Muscle of leg (tissue), 16 donors: Measurements from ENCODE around the gene PTMA. TPM values are rescaled to one million over a fixed set of nuclear protein-coding genes. Genes with fewer than 3 reads are reported as not detected.
"Not testable (repeated sequence)": the region's sequence is repeated elsewhere in the genome, so short reads cannot be mapped to it uniquely, and the experiment has no call there.

Experiments used
- DNase-seq: peaks from one replicate; pipeline ENCODE4 v3.0.0; 2013
- H3K27ac ChIP-seq: one replicate; pipeline ENCODE4 v1.5.1; 2013; ENCODE audit warnings: mild to moderate bottlenecking, low read length, control low read depth
- H3K27me3 ChIP-seq: one replicate; pipeline ENCODE4 v1.6.1; 2013; ENCODE audit warnings: low read length; ENCODE audit not compliant: control insufficient read depth, insufficient read depth
- H3K36me3 ChIP-seq: one replicate; pipeline ENCODE4 v1.6.1; 2013; ENCODE audit warnings: low read length; ENCODE audit not compliant: control insufficient read depth, insufficient read depth
- H3K4me1 ChIP-seq: one replicate; pipeline ENCODE4 v1.6.1; 2013; ENCODE audit warnings: low read length; ENCODE audit not compliant: control insufficient read depth, insufficient read depth
- H3K4me3 ChIP-seq: one replicate; pipeline ENCODE4 v1.5.1; 2013; ENCODE audit warnings: low read length, control low read depth
- H3K9me3 ChIP-seq: replicated peaks from 2 replicates; pipeline ENCODE4 v1.6.1; 2013; ENCODE audit warnings: low read depth, low read length; ENCODE audit not compliant: control insufficient read depth
- WGBS: methylation state at CpG from one replicate; pipeline ENCODE4 v1.1.5; 2013; ENCODE audit warnings: missing lambda C conversion rate; ENCODE audit not compliant: insufficient coverage; 5-methylcytosine and 5-hydroxymethylcytosine counted together
- long read RNA-seq, 11 donors: transcript quantifications; one replicate each; lab custom pipeline, GENCODE V29; 2026
- polyA plus RNA-seq, 8 donors: library from polyadenylated mRNA; unstranded; fragments of 120-200 nt; gene quantifications; one replicate each; pipeline versions ENCODE4 v1.2.1 to v1.2.3, GENCODE V29; 2013; ENCODE audit warnings: inconsistent platforms in 1 of 8, low replicate concordance in 1 of 8; ENCODE audit not compliant: insufficient read length in 8 of 8, insufficient read depth in 1 of 8
- total RNA-seq: library from RNA; stranded (reverse); fragments of 120-200 nt; gene quantifications from one replicate; pipeline ENCODE4 v1.2.4, GENCODE V29; 2013

PTMA gene
- total RNA-seq = 657 TPM
- polyA plus RNA-seq = 100 to 1,000 TPM; 598 to 939 (median 730) TPM
- long read RNA-seq, donor 1, transcript PTMA-202 (5 exons, 1,221 nt) = major isoform, 126 of 164 reads
- long read RNA-seq, donor 1, transcript PTMA-201 (5 exons, 1,212 nt) = minor isoform, 10 of 164 reads
- long read RNA-seq, donor 1, partial matches to known transcripts = 21 of 164 reads
- long read RNA-seq, donor 1, other reads (novel, unspliced or antisense) = 7 of 164 reads
- long read RNA-seq, donor 2, transcript PTMA-202 (5 exons, 1,221 nt) = major isoform, 35 of 51 reads
- long read RNA-seq, donor 2, partial matches to known transcripts = 11 of 51 reads
- long read RNA-seq, donor 2, other reads (novel, unspliced or antisense) = 0 of 51 reads
- long read RNA-seq, donor 3, transcript PTMA-201 (5 exons, 1,212 nt) = minor isoform, 20 of 294 reads
- long read RNA-seq, donor 3, transcript PTMA-202 (5 exons, 1,221 nt) = major isoform, 219 of 294 reads
- long read RNA-seq, donor 3, partial matches to known transcripts = 32 of 294 reads
- long read RNA-seq, donor 3, other reads (novel, unspliced or antisense) = 21 of 294 reads
- long read RNA-seq, donor 4, transcript PTMA-202 (5 exons, 1,221 nt) = major isoform, 193 of 285 reads
- long read RNA-seq, donor 4, transcript PTMA-201 (5 exons, 1,212 nt) = minor isoform, 22 of 285 reads
- long read RNA-seq, donor 4, partial matches to known transcripts = 57 of 285 reads
- long read RNA-seq, donor 4, other reads (novel, unspliced or antisense) = 10 of 285 reads
- long read RNA-seq, donor 5, transcript PTMA-201 (5 exons, 1,212 nt) = minor isoform, 59 of 942 reads
- long read RNA-seq, donor 5, transcript PTMA-202 (5 exons, 1,221 nt) = major isoform, 678 of 942 reads
- long read RNA-seq, donor 5, transcript PTMA-211 (4 exons, 621 nt) = minor isoform, 7 of 942 reads
- long read RNA-seq, donor 5, partial matches to known transcripts = 136 of 942 reads
- long read RNA-seq, donor 5, other reads (novel, unspliced or antisense) = 60 of 942 reads
- long read RNA-seq, donor 6, transcript PTMA-201 (5 exons, 1,212 nt) = minor isoform, 45 of 539 reads
- long read RNA-seq, donor 6, transcript PTMA-202 (5 exons, 1,221 nt) = major isoform, 387 of 539 reads
- long read RNA-seq, donor 6, transcript PTMA-211 (4 exons, 621 nt) = minor isoform, 5 of 539 reads
- long read RNA-seq, donor 6, partial matches to known transcripts = 64 of 539 reads
- long read RNA-seq, donor 6, other reads (novel, unspliced or antisense) = 35 of 539 reads
- long read RNA-seq, donor 7, transcript PTMA-202 (5 exons, 1,221 nt) = major isoform, 374 of 538 reads
- long read RNA-seq, donor 7, transcript PTMA-201 (5 exons, 1,212 nt) = minor isoform, 39 of 538 reads
- long read RNA-seq, donor 7, transcript PTMA-211 (4 exons, 621 nt) = minor isoform, 8 of 538 reads
- long read RNA-seq, donor 7, partial matches to known transcripts = 99 of 538 reads
- long read RNA-seq, donor 7, other reads (novel, unspliced or antisense) = 17 of 538 reads
- long read RNA-seq, donor 8, transcript PTMA-201 (5 exons, 1,212 nt) = minor isoform, 19 of 392 reads
- long read RNA-seq, donor 8, transcript PTMA-202 (5 exons, 1,221 nt) = major isoform, 235 of 392 reads
- long read RNA-seq, donor 8, transcript PTMA-211 (4 exons, 621 nt) = minor isoform, 13 of 392 reads
- long read RNA-seq, donor 8, partial matches to known transcripts = 105 of 392 reads
- long read RNA-seq, donor 8, other reads (novel, unspliced or antisense) = 19 of 392 reads
- long read RNA-seq, donor 9, transcript PTMA-202 (5 exons, 1,221 nt) = major isoform, 230 of 342 reads
- long read RNA-seq, donor 9, transcript PTMA-201 (5 exons, 1,212 nt) = minor isoform, 24 of 342 reads
- long read RNA-seq, donor 9, partial matches to known transcripts = 67 of 342 reads
- long read RNA-seq, donor 9, other reads (novel, unspliced or antisense) = 17 of 342 reads
- long read RNA-seq, donor 10, transcript PTMA-211 (4 exons, 621 nt) = minor isoform, 8 of 522 reads
- long read RNA-seq, donor 10, transcript PTMA-202 (5 exons, 1,221 nt) = major isoform, 315 of 522 reads
- long read RNA-seq, donor 10, transcript PTMA-201 (5 exons, 1,212 nt) = minor isoform, 27 of 522 reads
- long read RNA-seq, donor 10, partial matches to known transcripts = 146 of 522 reads
- long read RNA-seq, donor 10, other reads (novel, unspliced or antisense) = 24 of 522 reads
- long read RNA-seq, donor 11, transcript PTMA-202 (5 exons, 1,221 nt) = major isoform, 255 of 382 reads
- long read RNA-seq, donor 11, transcript PTMA-201 (5 exons, 1,212 nt) = minor isoform, 35 of 382 reads
- long read RNA-seq, donor 11, partial matches to known transcripts = 74 of 382 reads
- long read RNA-seq, donor 11, other reads (novel, unspliced or antisense) = 14 of 382 reads

- Histone ChIP-seq H3K9me3 (no peaks in the 10 kb centered on the region), H3K27ac (peak within 1 kb of the TSS; percentile 100), H3K4me1 (peaks cover 33% of the 10 kb centered on the region), H3K36me3 (peaks cover 17% of the 10 kb centered on the region), H3K4me3 (peak within 1 kb of the TSS; percentile 53), H3K27me3 (no peaks in the 10 kb centered on the region)
- under 1% methylated on average over 74 of the region's 97 CpGs for WGBS
- peak; percentile 100 for DNase-seq
Observed at GRCh38 chr2:231707927-231708772, at the start of gene PTMA. PTMA (plus strand) TSS chr2:231708525; CDS start chr2:231708707, 182 bp downstream.

- peaks cover 18% of the 10 kb centered on the region for H3K4me1 ChIP-seq
- not testable (repeated sequence) for H3K9me3 ChIP-seq, H3K27ac ChIP-seq, DNase-seq, H3K4me3 ChIP-seq, H3K27me3 ChIP-seq, H3K36me3 ChIP-seq
- 100% methylated on average over 1 of the region's 7 CpGs for WGBS
Observed at GRCh38 chr2:231660073-231660472, 48.3 kb upstream of the PTMA start.

GRCh38 chr2:231660860-231661259, 47.5 kb upstream of the PTMA start:
- Histone ChIP-seq H3K27me3 (no peaks in the 10 kb centered on the region), H3K27ac (no peak overlapping the region), H3K4me3 (no peak overlapping the region), H3K9me3 (peaks cover 4% of the 10 kb centered on the region), H3K36me3 (no peaks in the 10 kb centered on the region), H3K4me1 (peaks cover 25% of the 10 kb centered on the region)
- no peak for DNase-seq
- WGBS = 72% methylated on average over 2 of the region's 8 CpGs

GRCh38 chr2:231661422-231662027, 46.8 kb upstream of the PTMA start:
- Histone ChIP-seq H3K27me3 (no peaks in the 10 kb centered on the region), H3K4me3 (peak overlapping the region; percentile 32), H3K9me3 (peaks cover 4% of the 10 kb centered on the region), H3K27ac (peak overlapping the region; percentile 86), H3K36me3 (no peaks in the 10 kb centered on the region), H3K4me1 (peaks cover 32% of the 10 kb centered on the region)
- DNase-seq = no peak
- 33% methylated on average over 15 of the region's 28 CpGs for WGBS

GRCh38 chr2:231662028-231662810, 46.1 kb upstream of the PTMA start:
- peak; percentile 99 for DNase-seq
- 7% methylated on average over 87 of the region's 87 CpGs for WGBS
- Histone ChIP-seq H3K4me3 (peak overlapping the region; percentile 39), H3K4me1 (peaks cover 39% of the 10 kb centered on the region), H3K27ac (peak overlapping the region; percentile 90), H3K27me3 (no peaks in the 10 kb centered on the region), H3K36me3 (no peaks in the 10 kb centered on the region), H3K9me3 (peaks cover 4% of the 10 kb centered on the region)

- Histone ChIP-seq H3K4me1 (peaks cover 44% of the 10 kb centered on the region), H3K27me3 (no peaks in the 10 kb centered on the region), H3K9me3 (peaks cover 4% of the 10 kb centered on the region), H3K27ac (peak overlapping the region; percentile 90), H3K36me3 (no peaks in the 10 kb centered on the region), H3K4me3 (peak overlapping the region; percentile 39)
- 94% methylated on average over 33 of the region's 34 CpGs for WGBS
- no peak for DNase-seq
Observed at GRCh38 chr2:231662811-231663457, 45.4 kb upstream of the PTMA start.
